NCI-H774 (cell line): Measurements from ENCODE around the gene PSMB9.
"Not testable (repeated sequence)": the region's sequence is repeated elsewhere in the genome, so short reads cannot be mapped to it uniquely, and the experiment has no call there.

Experiments
- DNase-seq: peaks from one replicate; lab custom pipeline; 2025; lab: John Stamatoyannopoulos, UW

PSMB9 gene

GRCh38 chr6:32853541-32854375, at the start of gene PSMB9, which contains the start of gene TAP1:
Gene PSMB9 (plus strand): TSS chr6:32854192. CDS start chr6:32854230, 38 bp downstream.
Gene TAP1 (minus strand): TSS chr6:32853704. CDS start chr6:32853636, 68 bp downstream.
- peak; percentile 86 for DNase-seq

- not testable (repeated sequence) for DNase-seq
Observed at GRCh38 chr6:32805404-32805803, 48.6 kb upstream of the PSMB9 start.

GRCh38 chr6:32807020-32807580, 46.9 kb upstream of the PSMB9 start:
- no peak for DNase-seq

GRCh38 chr6:32809171-32809570, 44.8 kb upstream of the PSMB9 start:
- no peak for DNase-seq

- DNase-seq = no peak
Observed at GRCh38 chr6:32814145-32814544, 39.8 kb upstream of the PSMB9 start.

- no peak for DNase-seq
Observed at GRCh38 chr6:32815115-32815514, 38.9 kb upstream of the PSMB9 start.

GRCh38 chr6:32815996-32816395, 38.0 kb upstream of the PSMB9 start:
- DNase-seq = no peak

GRCh38 chr6:32816746-32817204, 37.2 kb upstream of the PSMB9 start, which contains the start of gene HLA-DOB:
Gene HLA-DOB (minus strand): TSS chr6:32817002. CDS start chr6:32816951, 51 bp downstream.
- DNase-seq = no peak

GRCh38 chr6:32818867-32819266, 35.1 kb upstream of the PSMB9 start:
- no peak for DNase-seq

GRCh38 chr6:32819729-32820128, 34.3 kb upstream of the PSMB9 start:
- DNase-seq = no peak

- DNase-seq = no peak
Observed at GRCh38 chr6:32825966-32826365, 28.0 kb upstream of the PSMB9 start.

GRCh38 chr6:32827025-32827424, 27.0 kb upstream of the PSMB9 start:
- DNase-seq = no peak

GRCh38 chr6:32829495-32829894, 24.5 kb upstream of the PSMB9 start:
- no peak for DNase-seq

- DNase-seq = no peak
Observed at GRCh38 chr6:32830017-32830416, 24.0 kb upstream of the PSMB9 start.

- DNase-seq = no peak
Observed at GRCh38 chr6:32830936-32831335, 23.1 kb upstream of the PSMB9 start.

- DNase-seq = no peak
Observed at GRCh38 chr6:32832535-32832934, 21.5 kb upstream of the PSMB9 start.

GRCh38 chr6:32833664-32834063, 20.3 kb upstream of the PSMB9 start:
- no peak for DNase-seq

GRCh38 chr6:32835167-32835893, 18.7 kb upstream of the PSMB9 start:
- DNase-seq = no peak

GRCh38 chr6:32836873-32837272, 17.1 kb upstream of the PSMB9 start:
- DNase-seq = no peak

GRCh38 chr6:32837651-32838113, 16.3 kb upstream of the PSMB9 start:
- no peak for DNase-seq

GRCh38 chr6:32838114-32838958, 15.7 kb upstream of the PSMB9 start, which contains the start of gene TAP2:
Gene TAP2 (minus strand): TSS chr6:32838739. CDS start chr6:32838233, 506 bp downstream.
- DNase-seq = peak; percentile 87
